ENCODE results near the gene ARHGAP32.

ARHGAP32 gene

GRCh38 chr11:128929991-128930390 is 262.1 kb downstream of the ARHGAP32 start:
- H3K4me1 ChIP-seq = no peaks in the 10 kb centered on the region
- no peaks in the 10 kb centered on the region for H3K27me3 ChIP-seq
- no peak for DNase-seq
- TF ChIP-seq CTCF (IDR thresholded peaks at IDR 0.05; ENCODE audit: low read depth, low read length) = no peak
- no peak overlapping the region for H3K4me3 ChIP-seq (ENCODE audit: low read depth, low read length)
- H3K9me3 ChIP-seq = no peaks in the 10 kb centered on the region
- H3K36me3 ChIP-seq = no peaks in the 10 kb centered on the region

GRCh38 chr11:128929468-128929867 is 262.7 kb downstream of the ARHGAP32 start:
- Histone ChIP-seq H3K4me3 (ENCODE audit: low read depth, low read length) (no peak overlapping the region), H3K27me3 (no peaks in the 10 kb centered on the region), H3K36me3 (no peaks in the 10 kb centered on the region), H3K9me3 (no peaks in the 10 kb centered on the region), H3K4me1 (no peaks in the 10 kb centered on the region)
- TF ChIP-seq CTCF (IDR thresholded peaks at IDR 0.05; ENCODE audit: low read depth, low read length) = no peak
- no peak for DNase-seq

GRCh38 chr11:128928400-128928799 is 263.7 kb downstream of the ARHGAP32 start:
- no peaks in the 10 kb centered on the region for H3K27me3 ChIP-seq
- H3K36me3 ChIP-seq = no peaks in the 10 kb centered on the region
- no peak for DNase-seq
- H3K4me3 ChIP-seq (ENCODE audit: low read depth, low read length) = no peak overlapping the region
- H3K9me3 ChIP-seq = no peaks in the 10 kb centered on the region
- no peak for TF ChIP-seq CTCF (IDR thresholded peaks at IDR 0.05; ENCODE audit: low read depth, low read length)
- H3K4me1 ChIP-seq = no peaks in the 10 kb centered on the region

- H3K4me1 ChIP-seq = no peaks in the 10 kb centered on the region
- no peaks in the 10 kb centered on the region for H3K27me3 ChIP-seq
- TF ChIP-seq CTCF (IDR thresholded peaks at IDR 0.05; ENCODE audit: low read depth, low read length) = no peak
- no peaks in the 10 kb centered on the region for H3K36me3 ChIP-seq
- H3K4me3 ChIP-seq (ENCODE audit: low read depth, low read length) = no peak overlapping the region
- DNase-seq = no peak
- H3K9me3 ChIP-seq = no peaks in the 10 kb centered on the region
Measured at GRCh38 chr11:128927683-128928336, 264.3 kb downstream of the ARHGAP32 start.

- Histone ChIP-seq H3K27me3 (no peaks in the 10 kb centered on the region), H3K9me3 (no peaks in the 10 kb centered on the region), H3K4me1 (no peaks in the 10 kb centered on the region), H3K36me3 (no peaks in the 10 kb centered on the region), H3K4me3 (ENCODE audit: low read depth, low read length) (no peak overlapping the region)
- no peak for DNase-seq
- no peak for TF ChIP-seq CTCF (IDR thresholded peaks at IDR 0.05; ENCODE audit: low read depth, low read length)
Measured at GRCh38 chr11:128927108-128927461, 265.0 kb downstream of the ARHGAP32 start.

- DNase-seq = no peak
- no peaks in the 10 kb centered on the region for H3K4me1 ChIP-seq
- no peak for TF ChIP-seq CTCF (IDR thresholded peaks at IDR 0.05; ENCODE audit: low read depth, low read length)
- H3K9me3 ChIP-seq = no peaks in the 10 kb centered on the region
- H3K36me3 ChIP-seq = no peaks in the 10 kb centered on the region
- no peaks in the 10 kb centered on the region for H3K27me3 ChIP-seq
- H3K4me3 ChIP-seq (ENCODE audit: low read depth, low read length) = no peak overlapping the region
Measured at GRCh38 chr11:128926437-128927107, 265.6 kb downstream of the ARHGAP32 start.

All from BE2C (cell line).